NCI-H345 (cell line): ENCODE results near the gene APBA2.
"Not testable (repeated sequence)": the region's sequence is repeated elsewhere in the genome, so short reads cannot be mapped to it uniquely, and the experiment has no call there.

ENCODE experiments used
- DNase-seq: peaks from one replicate; lab custom pipeline; 2025; lab: John Stamatoyannopoulos, UW

The APBA2 gene

DNA sequence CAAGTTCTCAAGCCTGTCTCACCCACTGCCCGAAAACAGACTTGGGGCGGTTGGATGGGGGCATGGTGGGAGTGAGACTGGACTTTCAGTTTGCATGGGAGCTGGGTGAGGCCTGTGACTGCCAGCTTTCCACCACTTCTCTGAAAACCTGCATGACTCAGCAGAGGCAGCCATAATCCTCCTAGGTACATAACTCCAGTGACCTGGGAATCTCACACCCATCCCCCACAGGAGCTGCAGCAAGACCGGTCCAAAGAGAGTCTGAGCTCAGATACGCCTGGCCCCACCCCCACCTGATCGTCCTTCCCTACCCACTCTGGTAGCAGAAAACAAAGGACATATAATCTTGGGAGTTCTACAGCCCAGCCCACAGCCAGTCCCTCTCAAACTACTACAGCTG, 276.6 kb downstream of the APBA2 start:
- DNase-seq: no peak

DNA sequence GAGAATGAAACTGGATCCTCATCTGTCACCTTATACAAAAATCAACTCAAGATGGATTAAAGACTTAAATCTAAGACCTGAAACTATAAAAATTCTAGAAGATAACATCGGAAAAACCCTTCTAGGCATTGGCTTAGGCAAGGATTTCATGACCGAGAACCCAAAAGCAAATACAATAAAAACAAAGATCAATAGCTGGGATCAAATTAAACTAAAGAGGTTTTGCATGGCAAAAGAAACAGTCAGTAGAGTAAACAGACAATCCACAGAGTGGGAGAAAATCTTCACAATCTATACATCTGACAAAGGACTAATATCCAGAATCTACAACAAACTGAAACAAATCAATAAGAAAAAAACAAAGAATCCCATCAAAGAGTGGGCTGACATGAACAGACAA, 281.3 kb downstream of the APBA2 start:
- DNase-seq: not testable (repeated sequence)
